Keratinocyte (primary cell): Measurements from ENCODE around the gene MCTP2. TPM values are rescaled to one million over a fixed set of nuclear protein-coding genes. Genes with fewer than 3 reads are reported as not detected.
A peak's percentile ranks its signal among the peaks of the same experiment; 100 is the strongest.

Experiments
- DNase-seq: peaks from one replicate; pipeline ENCODE4 v3.0.0-alpha.2; 2011; ENCODE audit warnings: low read depth, missing footprints, low spot score
- FAIRE-seq: peaks from 2 replicates; lab custom pipeline; 2011; peaks lifted over from hg19 to GRCh38; lab: Jason Lieb, UNC
- H2AFZ ChIP-seq: 2 replicates; pipeline ENCODE4 v1.6.0; 2012; ENCODE audit warnings: low read length, control low read depth, inconsistent platforms; ENCODE audit not compliant: control insufficient read depth
- H3K27ac ChIP-seq: 2 replicates; pipeline ENCODE4 v1.5.1; 2011; ENCODE audit warnings: low read length; ENCODE audit not compliant: control insufficient read depth, insufficient read depth
- H3K27me3 ChIP-seq: 3 replicates; pipeline ENCODE4 v1.6.0; 2011; ENCODE audit warnings: low read length; ENCODE audit not compliant: control insufficient read depth, insufficient read depth; ENCODE audit errors: extremely low read depth
- H3K36me3 ChIP-seq, 2 experiments: 2 replicates in 1 of 2; 3 replicates in 1 of 2; pipeline ENCODE4 v1.5.1; 2011; ENCODE audit warnings: low read length in 2 of 2, mild to moderate bottlenecking in 1 of 2; ENCODE audit not compliant: control insufficient read depth in 2 of 2, insufficient read depth in 2 of 2; ENCODE audit errors: extremely low read depth in 1 of 2
- H3K4me1 ChIP-seq: 3 replicates; pipeline ENCODE4 v1.5.1; 2011; ENCODE audit warnings: low read length; ENCODE audit not compliant: control insufficient read depth, insufficient read depth; ENCODE audit errors: extremely low read depth
- H3K4me2 ChIP-seq: 3 replicates; pipeline ENCODE4 v1.6.0; 2011; ENCODE audit warnings: low read depth, low read length; ENCODE audit not compliant: control insufficient read depth, insufficient read depth; ENCODE audit errors: extremely low read depth
- H3K4me3 ChIP-seq, 3 experiments: fragments of 200-600 bp in 1 of 3; sonication (generic) in 1 of 3; 2 replicates in 2 of 3; 3 replicates in 1 of 3; pipeline ENCODE4 v1.5.1; 2011 to 2016; ENCODE audit warnings: low read length in 3 of 3, mild to moderate bottlenecking in 3 of 3, control low read depth in 2 of 3, inconsistent platforms in 1 of 3, low read depth in 1 of 3, mixed read lengths in 1 of 3, mixed run types in 1 of 3, moderate library complexity in 1 of 3; ENCODE audit not compliant: control insufficient read depth in 2 of 3, insufficient read depth in 2 of 3; ENCODE audit errors: extremely low read depth in 1 of 3
- H3K79me2 ChIP-seq: 2 replicates; pipeline ENCODE4 v1.6.0; 2012; ENCODE audit warnings: low read length; ENCODE audit not compliant: control insufficient read depth, insufficient read depth
- H3K9ac ChIP-seq: 3 replicates; pipeline ENCODE4 v1.6.0; 2011; ENCODE audit warnings: low read length; ENCODE audit not compliant: control insufficient read depth, insufficient read depth; ENCODE audit errors: extremely low read depth
- H3K9me1 ChIP-seq: 3 replicates; pipeline ENCODE4 v1.6.0; 2011; ENCODE audit warnings: low read length; ENCODE audit not compliant: control insufficient read depth, insufficient read depth; ENCODE audit errors: extremely low read depth
- H3K9me3 ChIP-seq: 2 replicates; pipeline ENCODE4 v1.5.1; 2012; ENCODE audit warnings: low read depth, low read length; ENCODE audit not compliant: control insufficient read depth
- H4K20me1 ChIP-seq: 3 replicates; pipeline ENCODE4 v1.6.0; 2011; ENCODE audit warnings: low read length; ENCODE audit not compliant: control insufficient read depth, insufficient read depth; ENCODE audit errors: extremely low read depth
- EZH2 ChIP-seq: IDR thresholded peaks from one replicate; pipeline ENCODE4 v1.6.1; 2012; ENCODE audit warnings: inconsistent platforms, mild to moderate bottlenecking, low read length, moderate library complexity
- dilution Hi-C: fragments of 300-500 bp; cut with MboI; formaldehyde crosslinking; loops from one replicate; pipeline ENCODE4 v1.7.0; 2020; ENCODE audit warnings: low sequenced_read_pairs; ENCODE audit not compliant: extremely low pct_ligation_motif_present
- polyA plus RNA-seq, 5 experiments: library from polyadenylated mRNA; depleted of rRNA in 3 of 5; stranded (reverse) in 3 of 5; stranded (forward) in 1 of 5; unstranded in 1 of 5; fragments of >200 nt; gene quantifications; 1 replicate in 1 of 5; 2 replicates in 3 of 5; 3 replicates in 1 of 5; pipeline versions ENCODE4 v1.2.1 to v1.2.3, GENCODE V29; 2011 to 2012; ENCODE audit warnings: missing spikeins in 2 of 5, low read depth in 1 of 5, low replicate concordance in 1 of 5
- TF ChIP-seq, protein P1 (sequence below), 3 experiments: IDR thresholded peaks in 1 of 3; conservative IDR thresholded peaks in 1 of 3; optimal IDR thresholded peaks in 1 of 3; 2 replicates in 2 of 3; 3 replicates in 1 of 3; pipeline versions ENCODE3 to v1.5.1; 2011; ENCODE audit warnings: low read length in 3 of 3, mild to moderate bottlenecking in 3 of 3, moderate library complexity in 2 of 3, control low read depth in 1 of 3, inconsistent platforms in 1 of 3; ENCODE audit not compliant: insufficient read depth in 2 of 3; ENCODE audit errors: extremely low read depth in 1 of 3

Gene MCTP2
- polyA plus RNA-seq, 1 donor (not counting 4 experiments of a cell fraction or from before 2014, with no cell fraction given): 22.0 TPM

DNA sequence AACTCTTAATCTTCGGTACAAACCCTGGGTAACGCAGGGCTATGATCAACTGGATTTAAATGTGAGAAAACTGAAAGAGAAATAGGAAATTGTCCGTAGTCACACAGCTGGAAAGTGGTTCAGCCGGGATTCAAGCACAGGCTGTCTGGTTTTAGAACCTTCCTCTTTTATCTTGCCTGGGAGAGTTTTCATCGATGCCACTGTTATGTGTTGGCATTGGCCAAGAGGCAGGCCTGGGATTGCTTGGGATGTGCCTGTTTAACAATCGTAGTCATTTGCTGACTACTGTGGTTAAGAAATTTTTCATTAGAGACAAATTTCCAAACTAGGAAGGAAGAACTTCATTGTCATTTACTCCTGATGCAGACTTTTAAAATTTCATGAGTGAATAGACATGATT, 4.3 kb downstream of the MCTP2 start:
- TF ChIP-seq, protein P1, sequence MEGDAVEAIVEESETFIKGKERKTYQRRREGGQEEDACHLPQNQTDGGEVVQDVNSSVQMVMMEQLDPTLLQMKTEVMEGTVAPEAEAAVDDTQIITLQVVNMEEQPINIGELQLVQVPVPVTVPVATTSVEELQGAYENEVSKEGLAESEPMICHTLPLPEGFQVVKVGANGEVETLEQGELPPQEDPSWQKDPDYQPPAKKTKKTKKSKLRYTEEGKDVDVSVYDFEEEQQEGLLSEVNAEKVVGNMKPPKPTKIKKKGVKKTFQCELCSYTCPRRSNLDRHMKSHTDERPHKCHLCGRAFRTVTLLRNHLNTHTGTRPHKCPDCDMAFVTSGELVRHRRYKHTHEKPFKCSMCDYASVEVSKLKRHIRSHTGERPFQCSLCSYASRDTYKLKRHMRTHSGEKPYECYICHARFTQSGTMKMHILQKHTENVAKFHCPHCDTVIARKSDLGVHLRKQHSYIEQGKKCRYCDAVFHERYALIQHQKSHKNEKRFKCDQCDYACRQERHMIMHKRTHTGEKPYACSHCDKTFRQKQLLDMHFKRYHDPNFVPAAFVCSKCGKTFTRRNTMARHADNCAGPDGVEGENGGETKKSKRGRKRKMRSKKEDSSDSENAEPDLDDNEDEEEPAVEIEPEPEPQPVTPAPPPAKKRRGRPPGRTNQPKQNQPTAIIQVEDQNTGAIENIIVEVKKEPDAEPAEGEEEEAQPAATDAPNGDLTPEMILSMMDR (optimal IDR thresholded peaks at IDR 0.05 in 1 of 3, IDR thresholded peaks at IDR 0.05 in 1 of 3, conservative IDR thresholded peaks at IDR 0.05 in 1 of 3; ENCODE audit: extremely low read depth in 1 of 3, insufficient read depth in 2 of 3, low read length in 3 of 3): no peak
- TF ChIP-seq EZH2: no peak
- H3K27ac ChIP-seq: peak overlapping the region; percentile 17
- no peaks in the 10 kb centered on the region for H3K36me3 ChIP-seq
- H3K4me3 ChIP-seq: no peak overlapping the region
- no peaks in the 10 kb centered on the region for H3K9me1 ChIP-seq
- H3K79me2 ChIP-seq: peaks cover 66% of the 10 kb centered on the region
- H3K9ac ChIP-seq: no peak overlapping the region
- peaks cover 74% of the 10 kb centered on the region for H3K4me1 ChIP-seq
- FAIRE-seq: no peak
- peak overlapping the region; percentile 19 for H2AFZ ChIP-seq
- peak overlapping the region; percentile 45 for H3K4me2 ChIP-seq
- no peaks in the 10 kb centered on the region for H3K9me3 ChIP-seq
- dilution Hi-C loops: no loop called here
- no peaks in the 10 kb centered on the region for H3K27me3 ChIP-seq
- DNase-seq: no peak
- no peaks in the 10 kb centered on the region for H4K20me1 ChIP-seq

DNA sequence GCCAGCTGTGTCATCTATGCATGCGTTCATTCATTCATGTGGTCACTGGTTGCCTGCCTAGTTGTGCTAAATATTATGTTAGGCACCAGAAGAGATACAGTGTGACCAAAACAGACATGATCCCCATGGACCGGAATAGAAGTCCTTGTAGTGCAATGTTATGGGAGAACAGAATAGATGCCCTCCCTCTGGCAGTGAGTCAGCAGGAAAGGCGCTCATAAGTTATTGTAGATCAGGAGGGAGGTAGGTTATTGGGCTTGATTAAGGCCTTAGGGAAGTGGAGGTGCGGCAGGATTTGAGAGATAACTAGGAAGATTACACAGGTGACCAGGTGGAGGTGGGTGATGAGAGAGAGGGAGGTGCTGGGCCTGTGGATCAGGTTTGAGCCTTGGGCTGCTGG, 5.2 kb downstream of the MCTP2 start:
- H3K27ac ChIP-seq: peak overlapping the region; percentile 37

More for the DNA sequence above, 5.2 kb downstream of the MCTP2 start:
- Histone ChIP-seq H3K4me1 (peaks cover 73% of the 10 kb centered on the region), H3K27me3 (no peaks in the 10 kb centered on the region), H2AFZ (no peak overlapping the region), H3K9ac (no peak overlapping the region), H3K9me1 (no peaks in the 10 kb centered on the region), H3K9me3 (no peaks in the 10 kb centered on the region), H4K20me1 (no peaks in the 10 kb centered on the region), H3K4me3 (no peak overlapping the region), H3K36me3 (no peaks in the 10 kb centered on the region), H3K4me2 (peak overlapping the region; percentile 39), H3K79me2 (peaks cover 73% of the 10 kb centered on the region)
- FAIRE-seq (peak; percentile 74), DNase-seq (no peak)
- TF ChIP-seq, protein P1 (optimal IDR thresholded peaks at IDR 0.05 in 1 of 3, IDR thresholded peaks at IDR 0.05 in 1 of 3, conservative IDR thresholded peaks at IDR 0.05 in 1 of 3; ENCODE audit: extremely low read depth in 1 of 3, insufficient read depth in 2 of 3, low read length in 3 of 3): no peak
- no peak for TF ChIP-seq EZH2
- dilution Hi-C loops: no loop called here
